ENCODE data around the gene PCBD2. TPM values are rescaled to one million over a fixed set of nuclear protein-coding genes. Genes with fewer than 3 reads are reported as not detected.

Gene PCBD2
- total RNA-seq, 3 donors from 2014 or later, result 14.0 to 21.1 (median 15.9) TPM

GRCh38 chr5:134920848-134921575 is 16.1 kb downstream of the PCBD2 start:
- no peak overlapping the region for H3K4me3 ChIP-seq
- TF ChIP-seq CTCF (IDR thresholded peaks at IDR 0.05), result no peak
- intact Hi-C loops (cut with DNase I, micrococcal nuclease), result no loop called here
- DNase-seq, result no peak
- no peaks in the 10 kb centered on the region for H3K4me1 ChIP-seq (ENCODE audit: low read depth)
- no peaks in the 10 kb centered on the region for H3K36me3 ChIP-seq (ENCODE audit: low read depth)
- no peaks in the 10 kb centered on the region for H3K9me3 ChIP-seq
- no peak for ATAC-seq

- intact Hi-C loops (cut with DNase I, micrococcal nuclease), result no loop called here
- Histone ChIP-seq H3K4me1 (ENCODE audit: low read depth) (no peaks in the 10 kb centered on the region), H3K9me3 (no peaks in the 10 kb centered on the region), H3K4me3 (no peak overlapping the region), H3K36me3 (ENCODE audit: low read depth) (no peaks in the 10 kb centered on the region)
- DNase-seq, result no peak
- ATAC-seq, result no peak
- no peak for TF ChIP-seq CTCF (IDR thresholded peaks at IDR 0.05)
Observed at GRCh38 chr5:134932508-134932907, 27.6 kb downstream of the PCBD2 start.

- ATAC-seq, result no peak
- TF ChIP-seq CTCF (IDR thresholded peaks at IDR 0.05), result no peak
- no peaks in the 10 kb centered on the region for H3K4me1 ChIP-seq (ENCODE audit: low read depth)
- H3K4me3 ChIP-seq, result no peak overlapping the region
- no peaks in the 10 kb centered on the region for H3K9me3 ChIP-seq
- intact Hi-C loops (cut with DNase I, micrococcal nuclease), result no loop called here
- no peaks in the 10 kb centered on the region for H3K36me3 ChIP-seq (ENCODE audit: low read depth)
- DNase-seq, result no peak
Observed at GRCh38 chr5:134934202-134934601, 29.3 kb downstream of the PCBD2 start.

GRCh38 chr5:134935711-134936602 is 31.0 kb downstream of the PCBD2 start:
- Histone ChIP-seq H3K36me3 (ENCODE audit: low read depth) (no peaks in the 10 kb centered on the region), H3K9me3 (no peaks in the 10 kb centered on the region), H3K4me3 (no peak overlapping the region), H3K4me1 (ENCODE audit: low read depth) (no peaks in the 10 kb centered on the region)
- no peak for DNase-seq
- intact Hi-C loops (cut with DNase I, micrococcal nuclease), result no loop called here
- no peak for TF ChIP-seq CTCF (IDR thresholded peaks at IDR 0.05)
- ATAC-seq, result no peak

- intact Hi-C loops (cut with DNase I, micrococcal nuclease), result no loop called here
- ATAC-seq, result no peak
- no peak overlapping the region for H3K4me3 ChIP-seq
- no peaks in the 10 kb centered on the region for H3K4me1 ChIP-seq (ENCODE audit: low read depth)
- no peaks in the 10 kb centered on the region for H3K9me3 ChIP-seq
- DNase-seq, result no peak
- TF ChIP-seq CTCF (IDR thresholded peaks at IDR 0.05), result no peak
- no peaks in the 10 kb centered on the region for H3K36me3 ChIP-seq (ENCODE audit: low read depth)
Observed at GRCh38 chr5:134937526-134937925, 32.6 kb downstream of the PCBD2 start.

Data from mucosa of descending colon (tissue), 3 donors.